SHP77 (cell line): Measurements from ENCODE around the gene LEMD2.

Experiments
- DNase-seq, 2 experiments: peaks; one replicate each; lab custom pipeline; 2025; lab: John Stamatoyannopoulos, UW

Gene LEMD2

GRCh38 chr6:33738879-33739278, 50.1 kb downstream of the LEMD2 start:
- no peak for DNase-seq

DNA sequence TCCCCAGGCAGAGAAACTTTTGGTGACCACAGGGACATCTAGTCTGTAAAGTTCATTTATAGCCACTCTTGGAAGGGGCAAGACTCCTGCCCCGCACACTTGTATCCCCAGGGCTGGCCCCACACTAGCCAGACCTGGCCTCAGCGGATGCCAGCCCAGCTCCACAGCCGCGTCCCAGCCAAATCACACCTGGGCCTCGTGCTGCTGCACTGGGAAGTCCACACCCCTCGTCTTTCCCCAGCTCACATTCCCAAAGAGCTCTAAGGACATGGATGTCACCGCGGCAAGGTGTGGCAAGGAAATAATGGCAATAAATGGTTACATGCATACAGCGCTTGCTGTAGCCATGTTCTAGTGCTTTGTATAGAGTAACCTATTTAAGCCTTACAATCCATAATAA, 50.8 kb downstream of the LEMD2 start:
- DNase-seq, result no peak

DNA sequence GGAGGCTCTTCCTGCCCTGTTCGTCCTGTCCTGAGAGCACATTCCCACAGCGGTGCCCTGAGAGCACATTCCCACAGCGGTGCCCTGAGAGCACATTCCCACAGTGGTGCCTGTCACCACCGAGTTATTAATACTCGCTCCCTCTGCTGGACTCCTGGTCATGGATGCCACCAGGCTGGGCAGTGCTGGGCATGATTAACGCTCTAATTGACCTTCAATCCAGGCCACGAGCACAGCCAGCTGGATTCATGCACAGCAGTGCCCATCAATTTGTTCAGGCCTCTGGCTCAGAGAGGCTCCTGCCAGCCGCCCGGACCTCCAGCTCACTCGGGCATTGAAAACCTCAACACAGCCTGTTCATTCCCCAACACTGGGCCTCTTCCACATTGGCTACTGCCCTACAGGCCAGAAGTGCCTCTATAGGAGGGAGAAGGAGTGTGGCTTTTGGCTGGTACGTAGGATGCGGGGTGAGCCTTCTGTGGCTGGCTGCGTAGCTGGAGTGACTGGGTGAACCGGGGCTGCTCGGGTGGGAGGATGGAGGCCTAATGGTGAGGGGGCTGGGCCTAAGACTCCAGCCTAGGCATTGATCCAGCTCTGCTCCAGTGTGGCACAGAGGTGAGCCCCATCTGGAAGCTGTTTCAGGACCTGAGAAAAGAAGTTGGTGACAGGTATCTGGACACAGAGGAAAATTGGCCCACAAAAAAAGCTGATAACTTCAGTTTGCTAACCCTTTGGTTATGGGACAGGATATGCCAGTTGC, 51.5 kb downstream of the LEMD2 start:
- no peak for DNase-seq

- DNase-seq, result no peak
Measured at GRCh38 chr6:33735216-33735615, 53.7 kb downstream of the LEMD2 start.

- no peak for DNase-seq
Measured at GRCh38 chr6:33733709-33734007, 55.3 kb downstream of the LEMD2 start.

DNA sequence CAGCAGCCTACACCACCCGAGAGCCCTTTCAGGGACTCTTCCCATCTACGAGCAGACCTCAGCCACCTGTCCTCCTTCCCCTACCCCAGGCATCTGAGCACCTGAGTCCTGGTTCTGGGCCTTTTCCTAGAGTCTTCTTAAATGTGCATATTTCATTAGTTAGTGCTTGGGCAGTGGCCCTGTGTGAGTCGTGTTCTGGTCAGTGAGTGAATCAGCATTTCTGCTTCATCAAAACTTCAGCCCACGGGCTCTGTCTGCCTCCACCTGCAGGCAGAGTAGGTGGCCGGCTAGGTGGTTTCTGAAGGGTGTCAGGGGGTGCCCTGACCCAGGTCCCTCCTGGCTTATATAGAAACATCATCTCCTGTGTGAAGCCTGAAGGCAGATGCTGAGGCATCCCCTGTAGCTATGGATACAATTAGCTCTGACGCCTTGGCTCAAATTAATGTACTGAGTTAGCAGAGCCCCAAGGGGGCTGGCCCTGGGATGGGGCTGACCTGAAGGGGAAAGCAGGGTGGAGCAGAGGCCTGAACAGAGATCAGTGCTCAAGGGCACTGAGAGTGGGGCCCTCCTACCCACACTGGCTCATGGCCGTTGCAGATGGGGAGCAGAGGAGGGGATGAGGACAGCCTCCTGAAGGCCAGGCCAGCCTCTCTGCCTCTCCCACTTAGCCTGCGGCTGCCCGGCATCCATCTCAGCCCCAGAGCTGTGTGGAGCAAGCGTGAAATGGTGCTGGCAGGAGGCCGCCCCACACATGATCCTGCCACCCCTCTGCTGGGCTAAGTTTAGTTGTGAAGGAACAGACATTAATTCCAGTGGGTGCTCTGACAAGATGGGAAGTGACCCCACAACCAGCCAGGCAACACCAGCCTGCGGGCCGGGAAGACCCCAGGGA, 55.9 kb downstream of the LEMD2 start:
- DNase-seq, result no peak

GRCh38 chr6:33732385-33732784, 56.5 kb downstream of the LEMD2 start:
- no peak for DNase-seq

DNA sequence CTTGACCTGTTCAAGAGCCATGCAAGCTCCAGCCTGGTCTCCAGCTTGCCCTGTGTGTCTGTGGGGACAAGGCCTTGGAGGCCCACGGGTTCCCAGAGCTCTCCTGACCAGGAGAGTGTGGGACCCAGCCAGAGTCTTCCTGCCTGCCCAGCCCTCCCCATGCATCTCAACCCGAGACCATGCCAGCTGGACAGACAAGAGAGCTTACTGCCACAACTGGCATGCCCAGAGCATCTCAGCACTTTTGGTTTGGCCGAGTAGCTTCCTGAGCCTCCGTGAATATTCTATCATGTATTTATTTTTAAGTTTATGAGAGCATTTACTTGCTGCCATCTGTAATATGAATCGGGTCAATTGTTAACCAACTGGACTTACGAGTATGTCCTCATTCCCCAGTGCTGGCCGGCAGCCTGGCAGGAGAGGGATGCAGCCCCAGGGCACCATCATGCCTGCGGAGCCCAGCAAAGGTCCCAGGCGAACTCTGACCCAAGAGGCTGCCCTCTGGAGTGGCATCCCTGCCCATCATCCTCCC, 57.1 kb downstream of the LEMD2 start:
- DNase-seq, result no peak

GRCh38 chr6:33731035-33731434, 57.9 kb downstream of the LEMD2 start:
- no peak for DNase-seq

DNA sequence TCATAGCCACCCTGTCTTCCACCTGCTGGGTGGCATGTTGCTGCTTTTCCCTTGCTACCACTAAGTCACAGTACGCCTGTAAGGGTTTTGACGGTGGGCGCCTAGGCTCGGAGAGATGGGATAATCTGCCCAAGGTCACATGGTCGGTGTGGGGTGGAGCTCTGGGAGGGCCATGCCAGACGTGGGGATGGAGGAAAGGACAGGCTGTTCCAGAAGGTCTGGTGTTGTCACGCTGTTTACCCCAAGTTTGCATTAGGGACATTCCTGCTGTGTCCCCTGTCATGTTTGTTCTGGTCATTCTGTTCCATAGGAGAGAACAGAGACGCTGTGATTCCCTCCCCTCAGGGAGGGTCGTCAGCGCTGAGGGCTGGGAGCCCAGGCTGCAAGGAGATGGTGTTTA, 58.3 kb downstream of the LEMD2 start:
- DNase-seq, result no peak

- DNase-seq, result no peak
Measured at GRCh38 chr6:33729059-33729458, 59.9 kb downstream of the LEMD2 start.

DNA sequence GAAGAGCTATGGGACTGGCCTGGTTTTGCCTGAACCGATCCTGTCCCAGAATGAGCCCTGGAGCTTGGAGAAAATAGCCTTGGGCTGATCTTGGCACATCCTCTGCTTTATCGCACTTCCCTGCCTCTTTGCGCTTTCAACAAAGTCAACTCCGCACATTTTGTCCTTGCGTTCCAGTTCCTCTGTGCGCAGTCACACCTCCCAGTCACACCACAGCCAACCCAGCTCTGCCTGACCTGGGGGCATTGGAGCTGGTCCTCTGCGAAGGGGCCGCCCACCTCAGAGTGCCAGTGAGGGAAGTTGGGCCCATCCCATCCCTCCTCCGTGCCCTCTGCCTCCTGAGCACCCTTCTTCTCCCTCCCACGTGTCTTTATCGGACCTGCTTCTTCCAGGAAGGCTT, 60.5 kb downstream of the LEMD2 start:
- no peak for DNase-seq

GRCh38 chr6:33727932-33728331, 61.0 kb downstream of the LEMD2 start:
- DNase-seq, result no peak

DNA sequence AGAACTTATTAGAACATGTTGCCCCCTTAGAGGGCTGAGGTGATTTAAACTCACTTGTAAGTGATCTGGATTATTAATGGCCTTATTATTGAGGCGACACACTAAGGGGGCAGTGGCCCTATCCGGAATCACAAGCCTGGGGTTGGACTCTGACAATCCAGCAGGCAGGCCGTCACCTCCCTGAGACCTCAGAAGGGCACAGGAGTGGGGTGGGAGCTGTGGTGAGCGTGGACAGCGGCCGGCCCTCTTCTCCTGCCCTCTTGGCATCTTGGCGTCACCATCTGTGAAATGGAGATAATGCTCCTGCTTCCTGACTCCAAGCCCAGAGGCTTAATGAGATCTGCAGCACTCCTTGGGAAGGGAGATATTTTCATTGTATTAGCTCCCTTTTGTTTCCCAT, 61.8 kb downstream of the LEMD2 start:
- DNase-seq, result no peak

GRCh38 chr6:33726696-33727095, 62.2 kb downstream of the LEMD2 start:
- DNase-seq, result no peak

GRCh38 chr6:33725891-33726673, 62.8 kb downstream of the LEMD2 start:
- DNase-seq, result no peak

DNA sequence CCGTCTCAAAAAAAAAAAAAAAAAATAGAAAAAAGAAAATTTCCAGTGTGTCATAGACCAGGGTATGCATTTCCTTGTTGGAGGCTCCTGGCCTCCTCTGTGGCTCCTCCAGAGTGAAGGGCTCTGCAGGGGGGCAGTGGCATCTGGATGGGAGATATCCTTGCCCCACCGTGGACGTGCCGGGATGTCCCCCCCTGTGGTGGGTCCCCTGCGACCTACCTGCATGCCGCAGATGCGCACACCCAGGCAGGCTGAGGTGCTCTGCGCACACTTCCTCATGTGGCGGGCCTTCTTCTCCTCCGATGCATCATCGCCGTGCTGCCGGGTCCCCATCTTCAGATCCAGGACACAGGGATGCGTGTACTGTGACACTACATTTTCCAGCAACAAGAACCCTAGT, 63.7 kb downstream of the LEMD2 start:
- no peak for DNase-seq

- no peak for DNase-seq
Measured at GRCh38 chr6:33724102-33725023, 64.6 kb downstream of the LEMD2 start.

- no peak for DNase-seq
Measured at GRCh38 chr6:33723371-33724085, 65.4 kb downstream of the LEMD2 start.

- no peak for DNase-seq
Measured at GRCh38 chr6:33722103-33722623, 66.8 kb downstream of the LEMD2 start.
